MCF 10A (cell line): ENCODE results near the gene RIPK4. TPM values are rescaled to one million over a fixed set of nuclear protein-coding genes. Genes with fewer than 3 reads are reported as not detected.

Experiments used
- BruUV-seq: library from RNA; stranded (reverse); fragments of 400-500 nt; replicated peaks from 2 replicates; lab custom pipeline; 2021; lab: Mats Ljungman, UMichigan
- CTCF ChIA-PET: fragments of 300-600 bp; sonication (Branson Sonifier 250); formaldehyde crosslinking; extraction: SDS; loops from one replicate; lab custom pipeline; 2021; ENCODE audit warnings: antibody characterized with exemption, inconsistent platforms; lab: Yijun Ruan, JAX
- POLR2A ChIA-PET: fragments of 300-600, 350-650 bp; sonication (Branson Sonifier 250); formaldehyde crosslinking; extraction: SDS; loops from one replicate; lab custom pipeline; 2020; ENCODE audit warnings: antibody characterized with exemption, inconsistent platforms; lab: Yijun Ruan, JAX
- DNase-seq: peaks from one replicate; pipeline ENCODE4 v3.0.0-alpha.2; 2018; ENCODE audit not compliant: unreplicated experiment
- H3K27ac Mint-ChIP-seq: one replicate; pipeline ENCODE4 v1.8.0; 2022; ENCODE audit warnings: mild to moderate bottlenecking, low read depth, mixed read lengths; ENCODE audit not compliant: unreplicated experiment
- H3K27me3 Mint-ChIP-seq: one replicate; pipeline ENCODE4 v1.8.0; 2022; ENCODE audit warnings: mixed read lengths; ENCODE audit not compliant: insufficient read depth, unreplicated experiment
- H3K36me3 Mint-ChIP-seq: one replicate; pipeline ENCODE4 v1.8.0; 2022; ENCODE audit warnings: mild to moderate bottlenecking, moderate library complexity, mixed read lengths; ENCODE audit not compliant: insufficient read depth, unreplicated experiment
- H3K4me1 Mint-ChIP-seq: one replicate; pipeline ENCODE4 v1.8.0; 2022; ENCODE audit warnings: mixed read lengths; ENCODE audit not compliant: insufficient read depth, unreplicated experiment
- H3K4me3 Mint-ChIP-seq: one replicate; pipeline ENCODE4 v1.8.0; 2022; ENCODE audit warnings: mild to moderate bottlenecking, moderate library complexity, mixed read lengths; ENCODE audit not compliant: unreplicated experiment
- H3K9me3 Mint-ChIP-seq: one replicate; pipeline ENCODE4 v1.8.0; 2022; ENCODE audit warnings: mixed read lengths; ENCODE audit not compliant: unreplicated experiment
- CTCF ChIP-seq: fragments of 200-600 bp; IDR thresholded peaks from one replicate; pipeline ENCODE4 v1.8.0; 2022; ENCODE audit warnings: antibody characterized with exemption, mild to moderate bottlenecking; ENCODE audit not compliant: unreplicated experiment
- intact Hi-C: fragments of 100-400 bp; cut with micrococcal nuclease; formaldehyde crosslinking; loops from 2 replicates; pipeline ENCODE4 v1.14.1; 2022
- total RNA-seq: library from RNA; stranded (reverse); gene quantifications from 2 replicates; pipeline ENCODE4 v1.2.3, GENCODE V29; 2022

The RIPK4 gene
- total RNA-seq, 1 experiment from 2014 or later = 22.3 TPM

- H3K9me3 Mint-ChIP-seq = peaks cover 3% of the 10 kb centered on the region
- CTCF ChIA-PET = interaction anchor here (0.9 to 1.2 kb wide), 2 partner anchors 14 to 24 kb away, joined by 3 to 4 read pairs; no protein-coding TSS in a partner anchor
- POLR2A ChIA-PET = interaction anchor here (0.7 kb wide), 2 partner anchors 18 to 89 kb away, joined by 3 read pairs; no protein-coding TSS in a partner anchor
- intact Hi-C loops = no loop called here
- no peak overlapping the region for H3K27ac Mint-ChIP-seq
- H3K27me3 Mint-ChIP-seq = no peaks in the 10 kb centered on the region
- no TSS peak for BruUV-seq
- H3K4me3 Mint-ChIP-seq = no peak overlapping the region
- peaks cover 15% of the 10 kb centered on the region for H3K36me3 Mint-ChIP-seq
- TF ChIP-seq CTCF = no peak
- no peak for DNase-seq
- H3K4me1 Mint-ChIP-seq = no peaks in the 10 kb centered on the region
Observed at GRCh38 chr21:41801321-41802197, 34.7 kb upstream of the RIPK4 start.

- Mint-ChIP-seq H3K27ac (no peak overlapping the region), H3K4me1 (no peaks in the 10 kb centered on the region), H3K4me3 (no peak overlapping the region), H3K9me3 (no peaks in the 10 kb centered on the region), H3K36me3 (peaks cover 15% of the 10 kb centered on the region), H3K27me3 (no peaks in the 10 kb centered on the region)
- intact Hi-C loops = no loop called here
- no peak for TF ChIP-seq CTCF
- no peak for DNase-seq
- BruUV-seq = no TSS peak
- POLR2A ChIA-PET = interaction anchor here (0.7 kb wide), 1 partner anchor 90 kb away, joined by 3 read pairs; no protein-coding TSS in a partner anchor
- CTCF ChIA-PET = interaction anchor here (0.6 to 1.2 kb wide), 4 partner anchors 13 to 189 kb away, joined by 3 to 5 read pairs (median 4); no protein-coding TSS in a partner anchor
Observed at GRCh38 chr21:41800425-41801320, 33.8 kb upstream of the RIPK4 start.

- Mint-ChIP-seq H3K4me3 (no peak overlapping the region), H3K4me1 (no peaks in the 10 kb centered on the region), H3K36me3 (peaks cover 15% of the 10 kb centered on the region), H3K27ac (no peak overlapping the region), H3K9me3 (no peaks in the 10 kb centered on the region), H3K27me3 (no peaks in the 10 kb centered on the region)
- DNase-seq = no peak
- TF ChIP-seq CTCF = no peak
- CTCF ChIA-PET = interaction anchor here (1.0 kb wide), 1 partner anchor 8 kb away, joined by 3 read pairs; no protein-coding TSS in a partner anchor
- POLR2A ChIA-PET = no interaction called here
- BruUV-seq = no TSS peak
- intact Hi-C loops = no loop called here
Observed at GRCh38 chr21:41799763-41800162, 32.9 kb upstream of the RIPK4 start.
